ENCODE data around the gene PXDN.

- TF ChIP-seq POLR2A (IDR thresholded peaks at IDR 0.05; ENCODE audit: low read length) (no peak), GATA1 (IDR thresholded peaks at IDR 0.05; ENCODE audit: low read depth, low read length) (no peak)
Observed at GRCh38 chr2:1774929-1775328, 30.6 kb upstream of the PXDN start.
